A673 (cell line): Measurements from ENCODE around the gene CCDC80. TPM values are rescaled to one million over a fixed set of nuclear protein-coding genes. Genes with fewer than 3 reads are reported as not detected.

Experiments
- BruUV-seq: library from RNA; stranded (reverse); fragments of 400-500 nt; replicated peaks from 2 replicates; lab custom pipeline; 2021; lab: Mats Ljungman, UMichigan
- CTCF ChIA-PET: fragments of 300-600 bp; sonication (Branson Sonifier 250); formaldehyde crosslinking; loops from one replicate; lab custom pipeline; 2022; ENCODE audit warnings: antibody characterized with exemption; lab: Charles Lee
- POLR2A ChIA-PET: fragments of 300-600 bp; sonication (Branson Sonifier 250); formaldehyde crosslinking; loops from one replicate; lab custom pipeline; 2022; ENCODE audit warnings: antibody characterized with exemption; ENCODE audit not compliant: low non-redundant PET; lab: Charles Lee
- DNase-seq: peaks from one replicate; pipeline ENCODE4 v3.0.0-alpha.2; 2015; ENCODE audit warnings: low spot score
- H3K27ac ChIP-seq: fragments of 200-600 bp; sonication (generic); 2 replicates; pipeline ENCODE4 v1.5.1; 2016; ENCODE audit warnings: mixed run types, low read depth, mild to moderate bottlenecking, mixed read lengths, antibody characterized with exemption, low read length; ENCODE audit not compliant: poor library complexity, severe bottlenecking
- H3K27me3 ChIP-seq: fragments of 200-600 bp; sonication (generic); replicated peaks from 2 replicates; pipeline ENCODE4 v1.6.1; 2017; ENCODE audit warnings: mixed run types, low read depth, mild to moderate bottlenecking, mixed read lengths, antibody characterized with exemption, low read length; ENCODE audit not compliant: insufficient read depth, poor library complexity
- H3K36me3 ChIP-seq: fragments of 200-600 bp; sonication (generic); 2 replicates; pipeline ENCODE4 v1.6.1; 2016; ENCODE audit warnings: mixed run types, mild to moderate bottlenecking, mixed read lengths, antibody characterized with exemption, low read length; ENCODE audit not compliant: insufficient read depth, poor library complexity, severe bottlenecking
- H3K4me1 ChIP-seq: fragments of 200-600 bp; sonication (generic); 2 replicates; pipeline ENCODE4 v1.6.1; 2017; ENCODE audit warnings: mixed run types, mild to moderate bottlenecking, mixed read lengths, antibody characterized with exemption, low read length; ENCODE audit not compliant: insufficient read depth, poor library complexity, severe bottlenecking
- H3K4me3 ChIP-seq: fragments of 200-600 bp; sonication (generic); 2 replicates; pipeline ENCODE4 v1.5.1; 2016; ENCODE audit warnings: low read depth, mixed run types, mild to moderate bottlenecking, mixed read lengths, low read length; ENCODE audit not compliant: poor library complexity, severe bottlenecking
- H3K9me3 ChIP-seq: fragments of 200-600 bp; sonication (generic); 2 replicates; pipeline ENCODE4 v1.6.1; 2016; ENCODE audit warnings: mixed run types, low read depth, mild to moderate bottlenecking, mixed read lengths, antibody characterized with exemption, low read length; ENCODE audit not compliant: poor library complexity, severe bottlenecking
- CTCF ChIP-seq: fragments of 300-800, 200-600 bp; sonication (generic); conservative IDR thresholded peaks from 2 replicates; pipeline ENCODE4 v1.5.1; 2017; ENCODE audit warnings: low read depth, mild to moderate bottlenecking, antibody characterized with exemption, low read length, moderate library complexity, mixed read lengths
- EZH2 ChIP-seq: fragments of 200-600 bp; sonication (generic); IDR thresholded peaks from 2 replicates; pipeline ENCODE4 v1.6.1; 2017; ENCODE audit warnings: borderline replicate concordance, low read depth, mild to moderate bottlenecking, mixed read lengths, antibody characterized with exemption, low read length; ENCODE audit not compliant: poor library complexity, severe bottlenecking
- intact Hi-C: fragments of 100-400 bp; cut with micrococcal nuclease; formaldehyde crosslinking; loops from one replicate; pipeline ENCODE4 v1.10.0; 2022; ENCODE audit not compliant: unreplicated experiment
- total RNA-seq: library from RNA; stranded (reverse); gene quantifications from 2 replicates; pipeline ENCODE4 v1.2.3, GENCODE V29; 2021

The CCDC80 gene
- total RNA-seq, 1 experiment from 2014 or later: 4.7 TPM

- no peak overlapping the region for H3K4me3 ChIP-seq
- BruUV-seq: no TSS peak
Observed at GRCh38 chr3:112639455-112640225, 1.3 kb downstream of the CCDC80 start.

GRCh38 chr3:112638327-112639020 is 2.5 kb downstream of the CCDC80 start:
- POLR2A ChIA-PET: interaction anchor here (0.6 kb wide), 1 partner anchor 187 kb away, joined by 3 read pairs; no protein-coding TSS in a partner anchor
- H3K4me1 ChIP-seq: peaks cover 56% of the 10 kb centered on the region
- CTCF ChIA-PET: no interaction called here
- no peak for TF ChIP-seq EZH2
- no peak for TF ChIP-seq CTCF
- no peaks in the 10 kb centered on the region for H3K36me3 ChIP-seq
- no peak overlapping the region for H3K4me3 ChIP-seq
- DNase-seq: no peak
- H3K27me3 ChIP-seq: no peaks in the 10 kb centered on the region
- H3K27ac ChIP-seq: no peak overlapping the region
- BruUV-seq: no TSS peak
- intact Hi-C loops: no loop called here
- no peaks in the 10 kb centered on the region for H3K9me3 ChIP-seq

More at GRCh38 chr3:112639455-112640225, 1.3 kb downstream of the CCDC80 start:
- intact Hi-C loops: loop anchor here (5.0 to 10.0 kb wide), 4 partner anchors 57 to 985 kb away; no protein-coding TSS in a partner anchor
- no peaks in the 10 kb centered on the region for H3K27me3 ChIP-seq
- DNase-seq: no peak
- POLR2A ChIA-PET: no interaction called here
- no peak overlapping the region for H3K27ac ChIP-seq
- H3K9me3 ChIP-seq: no peaks in the 10 kb centered on the region
- H3K36me3 ChIP-seq: no peaks in the 10 kb centered on the region
- TF ChIP-seq EZH2 (no peak), CTCF (no peak)
- CTCF ChIA-PET: no interaction called here
- peaks cover 44% of the 10 kb centered on the region for H3K4me1 ChIP-seq

- no peak for DNase-seq
- no TSS peak for BruUV-seq
- no peak overlapping the region for H3K27ac ChIP-seq
- H3K4me1 ChIP-seq: peaks cover 62% of the 10 kb centered on the region
- CTCF ChIA-PET: no interaction called here
- intact Hi-C loops: no loop called here
- no peaks in the 10 kb centered on the region for H3K36me3 ChIP-seq
- POLR2A ChIA-PET: interaction anchor here (0.6 kb wide), 1 partner anchor 187 kb away, joined by 3 read pairs; no protein-coding TSS in a partner anchor
- H3K4me3 ChIP-seq: no peak overlapping the region
- no peaks in the 10 kb centered on the region for H3K27me3 ChIP-seq
- no peak for TF ChIP-seq CTCF
- no peak for TF ChIP-seq EZH2
- no peaks in the 10 kb centered on the region for H3K9me3 ChIP-seq
Observed at GRCh38 chr3:112637700-112638099, 3.2 kb downstream of the CCDC80 start.
